GM19467 (cell line): ENCODE data around the gene TIMM17B.

ENCODE experiments used
- ATAC-seq: cut with Tn5 transposase; IDR thresholded peaks from one replicate; pipeline ENCODE4 v1.9.1; 2021; ENCODE audit warnings: mild to moderate bottlenecking, moderate library complexity; ENCODE audit not compliant: unreplicated experiment

TIMM17B gene

DNA sequence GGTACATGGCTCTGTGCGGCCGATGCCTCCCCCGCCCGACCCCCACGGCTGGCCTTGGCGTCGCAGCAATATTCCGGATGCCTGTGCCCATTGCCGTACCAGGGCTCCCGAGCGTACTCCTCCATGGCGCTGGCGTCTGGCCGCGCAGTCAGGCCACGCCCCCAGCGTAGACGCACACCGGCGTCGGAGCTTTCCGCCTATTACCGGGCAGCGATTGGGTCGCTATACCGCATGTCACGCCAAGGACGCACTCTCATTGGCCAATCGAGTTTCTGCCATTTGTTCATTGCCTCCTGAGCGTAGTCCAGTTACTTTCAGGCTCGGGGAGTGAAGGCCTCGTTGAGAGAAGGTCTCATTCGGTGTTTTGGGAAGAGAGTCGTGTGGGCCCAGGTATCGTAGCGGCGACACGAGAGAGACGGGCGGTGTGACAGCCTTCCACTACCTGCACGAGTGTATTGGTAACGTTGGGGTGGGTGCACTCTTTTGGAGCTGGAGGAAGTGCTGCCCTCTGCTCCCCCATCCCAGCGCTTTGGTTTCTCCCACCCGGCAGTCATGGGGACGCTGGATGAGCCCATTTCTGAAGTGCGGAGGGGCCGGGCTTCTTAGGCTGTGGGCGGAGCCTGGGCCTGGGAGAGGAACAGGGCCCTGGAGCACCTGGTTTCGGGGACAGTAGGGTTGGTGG is at the start of gene TIMM17B, which contains the start of gene PQBP1:
TIMM17B (minus strand) TSS at position 144 of the 682 bp plus-strand sequence; CDS start at position 125, 19 bp downstream.
PQBP1 (plus strand) TSS at position 306 of the 682 bp plus-strand sequence. CDS start 580 bp downstream, outside the sequence.
- peak; percentile 83 for ATAC-seq

DNA sequence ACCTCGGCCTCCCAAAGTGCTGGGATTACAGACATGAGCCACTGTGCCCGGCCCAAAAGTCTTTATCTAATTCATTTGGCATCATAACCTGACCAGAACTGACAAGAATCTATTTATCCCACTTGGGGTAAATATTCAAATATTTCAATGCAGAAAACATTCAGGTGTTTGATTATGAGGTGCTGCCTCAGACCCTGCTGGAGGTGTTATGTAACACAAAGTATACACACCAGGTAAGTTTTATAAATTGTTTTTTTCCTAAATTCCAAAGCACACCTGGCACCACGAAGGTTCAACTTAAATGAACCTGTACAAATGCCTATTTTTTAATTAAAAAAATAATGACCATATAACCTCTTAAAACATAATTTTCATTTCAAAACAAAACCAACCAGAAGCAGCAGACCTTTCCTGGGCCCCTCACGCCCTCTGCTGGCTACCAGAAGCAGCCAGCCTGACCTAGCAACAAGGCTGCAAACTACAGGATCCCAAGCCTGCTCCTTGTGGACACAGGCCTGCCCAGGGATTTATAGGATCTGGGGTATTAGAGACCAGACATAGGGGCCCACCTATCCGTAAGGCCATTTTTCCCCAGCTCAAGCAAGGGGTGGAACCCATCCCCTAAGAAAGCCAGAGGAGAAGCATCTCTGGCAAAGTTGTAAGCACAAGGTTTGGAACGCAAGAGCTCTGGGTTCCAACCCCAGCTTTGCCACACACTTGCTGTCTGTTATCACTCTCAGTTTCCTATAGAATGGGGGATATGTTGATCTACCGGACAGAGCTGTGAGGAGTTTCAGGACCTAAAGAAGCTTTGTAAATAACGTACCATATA is 48.2 kb upstream of the TIMM17B start:
- ATAC-seq, result no peak

DNA sequence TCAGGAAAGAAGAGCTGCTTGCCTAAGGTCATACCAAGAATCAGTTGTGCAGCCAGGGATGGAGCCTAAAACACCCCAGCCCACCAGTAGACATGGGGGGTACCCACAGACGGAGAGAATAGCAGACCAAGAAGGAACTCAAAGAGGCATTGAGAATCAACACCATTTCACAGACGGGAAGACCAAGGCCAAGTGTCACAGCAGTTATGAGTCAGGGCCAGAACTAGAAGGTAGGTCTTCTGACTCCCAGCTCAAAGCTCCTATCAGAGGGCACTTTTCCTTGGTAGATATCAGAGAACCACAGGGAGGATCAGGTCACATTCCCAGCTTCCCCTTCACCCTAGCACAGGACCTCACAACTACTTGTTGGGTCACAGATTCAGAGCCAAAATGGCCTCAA is 45.3 kb upstream of the TIMM17B start:
- no peak for ATAC-seq

DNA sequence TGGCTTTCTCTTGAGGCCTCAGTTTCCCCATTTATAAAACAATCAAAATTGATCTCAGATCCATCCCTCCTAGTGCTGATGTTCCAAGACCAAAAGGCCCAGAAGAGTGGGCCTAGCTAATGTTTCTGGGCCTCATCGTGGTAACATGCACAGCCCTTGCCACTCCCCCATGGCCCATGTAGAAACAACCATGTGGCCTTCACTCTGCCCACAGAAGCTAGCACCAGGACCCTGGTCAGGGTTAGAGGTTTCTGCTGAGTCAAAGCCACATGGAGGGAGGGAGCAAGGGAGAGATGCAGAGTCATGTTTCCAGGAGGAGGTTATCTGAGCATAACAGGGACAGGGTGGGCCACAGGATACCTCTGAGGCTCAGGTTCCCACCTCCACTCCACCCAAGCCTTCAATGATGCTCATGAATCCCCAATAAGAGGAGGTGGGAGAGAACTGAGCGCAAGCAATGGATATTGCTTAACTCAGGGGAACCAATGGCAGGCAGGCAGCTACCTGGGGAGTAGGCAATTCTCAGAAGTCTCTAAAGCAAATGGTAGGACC is 42.9 kb upstream of the TIMM17B start:
- no peak for ATAC-seq

DNA sequence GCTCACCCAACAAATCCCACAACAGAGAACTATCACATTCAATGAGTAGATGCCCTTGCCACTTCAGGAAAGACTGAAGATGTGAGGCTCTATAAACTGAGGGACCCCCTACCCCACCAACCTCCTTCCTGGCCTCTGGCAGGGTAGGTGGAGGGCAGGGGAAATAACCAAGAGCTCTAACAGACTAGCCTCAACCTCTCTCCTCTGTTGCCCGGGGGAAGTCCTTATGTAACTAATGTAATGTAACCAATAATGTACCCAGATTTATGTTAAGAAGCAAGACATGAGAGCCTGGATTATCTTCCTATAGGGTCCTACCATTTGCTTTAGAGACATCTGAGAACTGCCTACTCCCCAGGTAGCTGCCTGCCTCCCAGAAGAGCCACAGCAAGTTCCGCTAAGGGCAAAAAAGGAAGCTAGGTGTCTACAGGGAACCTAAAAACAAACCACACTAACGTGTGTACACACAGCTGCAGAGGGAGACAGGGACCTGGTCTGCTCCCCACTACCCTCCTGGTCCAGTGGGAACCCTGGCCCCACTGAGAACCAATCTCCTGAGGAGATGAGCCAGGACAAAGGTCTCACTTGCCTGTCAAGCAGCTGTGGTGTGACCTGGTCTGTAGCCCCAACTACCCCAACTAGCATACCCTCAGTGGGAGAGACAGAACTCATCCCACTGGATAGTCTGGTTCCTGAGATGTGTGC is 42.1 kb upstream of the TIMM17B start:
- no peak for ATAC-seq

DNA sequence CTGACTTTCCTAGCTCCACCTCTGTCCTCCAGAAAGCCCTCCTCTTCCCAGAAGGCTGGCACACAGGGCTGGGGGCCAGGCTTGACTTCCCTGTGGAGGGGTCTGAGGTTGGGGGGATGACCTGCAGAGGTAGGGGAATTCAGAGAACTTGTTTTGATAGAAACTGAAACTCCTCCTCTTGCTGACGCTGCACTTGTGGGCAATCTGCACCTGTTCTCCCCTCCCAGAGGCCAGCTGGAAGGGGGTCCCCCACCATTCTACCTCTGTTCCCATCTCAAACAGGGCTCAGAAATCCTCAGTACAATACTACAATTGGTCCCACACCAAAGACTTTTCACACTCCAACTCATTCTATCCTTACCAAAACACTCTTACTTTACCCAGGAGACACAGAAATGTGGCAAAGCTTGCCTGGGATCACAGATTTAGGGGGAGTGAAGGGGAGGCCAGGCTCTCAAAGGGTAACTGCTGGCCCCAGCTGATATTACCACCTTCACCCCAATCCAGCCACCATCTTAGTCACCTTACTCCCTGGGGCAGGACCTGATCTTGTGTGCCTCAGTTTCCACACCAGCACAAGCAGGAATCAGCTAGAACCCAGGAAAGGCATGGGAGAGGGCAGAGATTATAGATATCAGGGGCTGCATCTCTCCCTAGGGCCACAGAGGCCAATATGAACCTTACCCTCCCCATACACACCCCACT is 41.3 kb upstream of the TIMM17B start:
- peak; percentile 56 for ATAC-seq

DNA sequence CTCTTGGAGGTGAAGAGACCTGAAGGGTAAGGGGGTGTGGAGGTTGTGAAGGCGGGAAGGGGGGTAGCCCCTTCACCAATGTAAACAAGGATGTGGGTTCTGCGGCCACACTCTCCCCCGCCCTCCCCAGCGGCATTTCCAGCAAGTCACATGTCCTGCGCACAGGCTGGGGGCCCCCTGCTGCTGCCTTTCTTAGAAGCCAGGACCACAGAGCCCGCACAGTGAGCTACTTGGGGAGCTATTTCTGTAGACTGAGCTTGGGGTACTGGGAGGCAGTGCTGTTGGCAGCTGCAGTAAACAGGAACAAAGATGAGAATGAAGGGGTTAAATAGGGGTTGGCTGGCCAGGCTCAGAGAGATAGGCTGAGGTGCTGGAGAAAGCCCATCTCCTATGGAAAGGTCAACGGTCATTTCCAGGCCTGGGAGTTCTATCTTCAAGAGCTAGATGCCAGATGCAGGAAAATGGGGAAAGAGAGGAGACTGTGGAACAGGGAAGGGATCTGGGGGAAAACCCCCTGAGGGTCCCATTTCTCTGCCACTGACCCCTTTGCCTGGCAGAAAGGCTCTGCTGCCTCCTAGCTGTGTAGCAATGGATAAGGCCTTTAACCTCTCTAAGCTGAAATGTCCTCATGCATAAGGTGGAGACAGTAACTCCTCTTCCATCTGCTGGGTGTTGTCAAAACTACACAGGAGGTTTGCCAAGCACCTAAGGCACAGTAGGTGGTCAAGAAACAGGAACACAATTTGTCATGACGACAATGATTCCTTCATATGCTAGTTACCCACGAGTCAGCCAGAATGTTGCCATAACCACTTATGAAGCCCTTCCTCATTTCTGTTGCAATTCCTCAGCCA is 39.7 kb upstream of the TIMM17B start:
- ATAC-seq, result peak; percentile 39

DNA sequence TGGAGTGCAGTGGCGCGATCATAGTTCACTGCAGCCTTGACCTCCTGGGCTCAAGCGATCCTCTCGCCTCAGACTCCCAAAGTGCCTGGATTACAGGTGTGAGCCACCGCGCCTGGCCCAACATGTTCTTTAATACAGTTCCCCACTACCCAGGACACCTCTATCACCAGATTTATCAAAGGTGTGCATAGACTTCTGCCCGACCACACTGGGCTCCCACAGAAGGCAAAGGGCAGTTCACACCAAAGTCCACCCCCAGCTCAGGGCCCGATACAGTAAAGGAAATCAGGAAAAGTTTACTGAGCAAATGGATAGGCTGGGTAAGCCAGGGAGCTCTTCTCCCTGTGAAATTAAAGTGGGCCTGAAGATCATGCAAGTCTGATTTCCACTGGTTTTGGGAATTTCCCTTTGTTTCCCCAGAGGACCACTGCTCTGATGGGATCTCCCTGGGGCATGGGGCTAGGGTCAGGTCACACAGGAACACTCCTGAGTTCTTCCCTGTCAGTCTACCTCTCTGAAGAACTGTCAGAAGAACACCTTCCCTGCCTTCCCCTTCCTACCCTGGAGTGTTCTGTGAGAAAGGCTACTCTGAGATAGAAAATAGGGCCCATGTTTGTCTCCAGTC is 39.0 kb upstream of the TIMM17B start:
- no peak for ATAC-seq

DNA sequence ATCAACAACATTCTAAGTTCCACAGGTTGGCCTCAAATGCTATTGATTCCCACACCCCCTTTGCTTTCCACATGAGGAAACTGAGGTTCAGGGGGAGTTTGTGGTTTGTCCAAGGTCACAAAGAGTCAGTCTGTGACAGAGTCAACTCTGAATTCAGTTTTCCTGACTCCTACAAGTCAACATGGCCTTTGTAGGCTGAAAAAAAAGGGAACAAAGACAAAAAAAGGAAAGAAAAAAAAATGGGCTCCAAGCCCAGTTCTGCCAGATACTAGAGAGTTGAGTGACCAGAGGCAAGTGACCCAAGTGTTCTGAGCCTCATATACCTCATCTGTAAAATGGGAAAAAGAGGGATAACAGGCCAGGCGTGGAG is 37.7 kb upstream of the TIMM17B start:
- no peak for ATAC-seq

DNA sequence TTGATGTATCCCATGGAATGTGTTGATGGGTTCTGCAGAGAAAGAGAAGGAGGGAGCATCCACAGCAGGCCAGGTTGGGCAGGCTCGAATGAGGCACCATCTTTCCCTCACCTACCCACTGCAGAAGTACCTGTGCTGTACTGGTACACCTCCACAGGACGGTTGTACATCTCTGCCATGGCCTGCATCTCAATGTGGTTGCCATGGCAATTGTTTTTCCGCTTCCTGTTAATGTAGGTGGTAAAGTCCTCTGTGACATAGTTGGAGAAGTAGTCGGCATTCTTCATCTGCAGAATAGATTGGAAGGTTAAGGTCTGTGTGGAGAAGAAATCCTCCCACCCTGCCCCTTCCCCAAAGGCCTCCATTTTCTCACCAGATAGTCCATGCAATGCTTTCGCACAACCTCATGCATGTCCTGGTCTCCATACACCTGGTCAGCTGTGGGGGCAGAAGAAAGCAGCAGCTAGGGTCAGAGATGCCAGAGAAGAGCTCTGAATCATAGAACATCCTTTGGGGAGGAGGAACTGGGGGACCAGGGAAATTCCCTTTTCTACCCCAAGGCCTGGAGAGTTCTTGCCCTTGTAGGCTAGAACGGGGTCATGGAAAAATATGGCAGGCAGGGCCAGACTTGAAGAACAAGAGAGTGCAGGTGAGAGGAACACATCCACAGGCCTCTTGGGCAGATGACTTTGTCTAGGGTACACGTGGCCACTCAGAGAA is 37.2 kb upstream of the TIMM17B start:
- no peak for ATAC-seq

DNA sequence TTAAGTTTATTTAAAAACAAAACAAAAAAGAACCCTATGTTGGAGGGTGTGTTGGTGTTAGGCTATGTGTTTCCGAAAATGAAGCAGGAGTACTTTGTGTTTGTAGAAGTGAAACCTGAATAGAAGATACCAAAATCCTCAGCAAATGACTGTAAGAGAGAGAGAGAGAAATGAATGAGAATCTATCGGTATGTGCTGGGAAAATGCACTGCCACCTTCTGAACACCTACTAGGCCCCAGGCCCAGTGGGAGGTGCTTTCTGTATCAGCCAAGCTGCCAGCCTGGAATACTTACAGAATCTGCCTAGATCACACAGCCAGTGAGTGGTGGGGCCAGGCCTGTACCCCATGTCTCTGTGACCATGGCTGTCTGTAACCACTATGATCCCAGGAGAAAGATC is 36.2 kb upstream of the TIMM17B start:
- ATAC-seq, result no peak

DNA sequence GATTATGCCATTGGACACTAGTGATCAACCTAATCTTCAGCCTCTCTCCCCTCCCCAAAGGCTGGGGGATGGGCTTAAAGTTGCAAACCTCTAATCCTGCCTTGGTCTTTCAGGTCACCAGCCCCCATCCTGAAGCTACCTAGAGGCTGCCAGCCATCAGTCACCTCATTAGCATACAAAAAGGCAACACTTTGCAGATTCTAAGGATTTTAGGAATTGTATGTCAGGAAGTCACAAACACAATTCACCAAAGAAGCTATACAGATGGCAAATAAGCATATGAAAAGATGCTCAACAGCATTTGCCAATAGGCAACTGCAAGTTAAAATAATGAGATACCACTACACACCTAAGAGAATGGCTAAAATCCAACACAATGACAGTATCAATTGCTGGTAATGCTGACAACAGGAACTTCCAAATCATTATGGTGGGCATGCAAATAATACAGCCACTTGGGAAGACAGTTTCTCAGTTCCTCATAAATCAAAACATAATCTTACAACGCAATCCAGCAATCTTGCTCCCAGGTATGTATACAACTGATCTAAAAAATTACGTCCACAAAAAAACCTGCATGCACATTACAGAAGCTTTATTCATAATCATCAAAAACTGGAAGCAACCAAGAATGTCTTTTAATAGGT is 30.3 kb upstream of the TIMM17B start:
- no peak for ATAC-seq

DNA sequence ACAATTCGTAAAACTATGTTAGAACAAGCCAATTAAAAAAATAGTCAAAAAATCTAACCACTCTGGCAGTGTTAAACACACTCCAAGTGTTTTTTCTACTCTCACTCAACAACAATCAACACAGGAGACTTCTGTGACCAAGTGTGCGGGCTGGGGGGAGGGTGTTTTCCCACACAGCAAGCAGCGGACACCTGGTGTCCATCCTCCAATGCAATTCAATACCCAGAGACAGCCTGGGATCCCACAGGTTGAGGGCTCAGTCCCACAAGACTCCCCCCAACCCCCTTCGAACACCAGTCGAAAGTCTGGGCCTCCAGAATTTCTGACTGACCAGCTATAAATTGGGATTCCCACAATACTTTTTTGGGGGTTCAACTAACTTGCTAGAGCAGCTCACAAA is 29.6 kb upstream of the TIMM17B start:
- ATAC-seq, result no peak

DNA sequence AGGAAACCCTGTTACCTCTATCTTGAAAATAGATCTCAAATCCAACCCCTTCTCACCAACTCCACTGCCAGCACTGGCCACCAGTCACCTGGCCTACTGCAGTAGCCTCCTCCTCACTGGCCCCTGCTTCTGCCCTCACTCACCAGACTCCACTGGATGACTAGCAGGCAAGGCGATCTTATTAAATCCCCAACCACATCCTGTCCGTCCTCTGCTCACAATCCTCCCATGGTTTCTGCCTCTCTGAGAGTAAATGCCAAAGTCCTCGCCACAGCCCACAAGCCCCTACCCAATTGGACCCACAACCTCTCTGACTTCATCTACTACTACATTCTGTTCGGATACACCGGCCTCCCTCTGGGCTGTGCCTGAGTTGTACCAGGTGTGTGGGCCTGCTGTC is 26.7 kb upstream of the TIMM17B start:
- ATAC-seq, result no peak

DNA sequence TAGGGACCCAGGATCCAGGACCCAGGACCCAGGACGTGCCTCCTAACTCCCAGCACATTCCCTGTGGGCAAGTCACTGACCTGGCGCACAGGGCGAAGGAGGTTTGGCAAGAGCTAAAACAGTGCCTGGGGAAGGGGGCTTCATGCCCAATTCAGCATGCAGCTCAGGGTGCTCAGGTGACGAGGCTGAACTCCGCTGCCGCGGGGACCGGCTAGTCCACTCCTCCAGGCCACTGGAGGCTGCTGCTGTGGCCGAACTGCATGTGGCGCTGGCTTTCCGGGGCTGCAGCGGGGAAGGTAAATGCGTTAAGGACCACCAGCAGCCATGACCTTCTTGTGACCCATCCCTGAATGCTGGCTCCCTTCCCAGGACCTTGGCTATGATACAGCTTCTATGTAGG is 26.2 kb upstream of the TIMM17B start:
- ATAC-seq, result no peak

DNA sequence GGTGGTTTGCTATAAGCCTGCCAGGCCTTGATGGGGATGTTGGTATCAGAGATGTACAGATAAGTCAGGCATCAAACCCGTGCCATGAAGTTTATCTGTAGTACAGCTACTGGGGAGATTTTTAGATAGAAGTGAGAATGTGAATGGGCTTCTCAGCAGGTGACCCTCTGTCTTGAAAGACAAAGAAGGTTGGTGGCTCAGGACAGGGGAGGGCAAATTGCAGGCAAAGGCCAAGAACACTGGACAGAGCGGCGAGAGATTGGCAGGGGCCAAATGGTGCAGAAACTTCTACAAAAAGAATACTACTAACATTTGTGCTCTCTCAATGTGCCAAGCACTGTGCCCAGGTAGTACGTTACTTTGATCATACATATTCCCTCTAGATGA is 23.1 kb upstream of the TIMM17B start:
- ATAC-seq, result no peak

DNA sequence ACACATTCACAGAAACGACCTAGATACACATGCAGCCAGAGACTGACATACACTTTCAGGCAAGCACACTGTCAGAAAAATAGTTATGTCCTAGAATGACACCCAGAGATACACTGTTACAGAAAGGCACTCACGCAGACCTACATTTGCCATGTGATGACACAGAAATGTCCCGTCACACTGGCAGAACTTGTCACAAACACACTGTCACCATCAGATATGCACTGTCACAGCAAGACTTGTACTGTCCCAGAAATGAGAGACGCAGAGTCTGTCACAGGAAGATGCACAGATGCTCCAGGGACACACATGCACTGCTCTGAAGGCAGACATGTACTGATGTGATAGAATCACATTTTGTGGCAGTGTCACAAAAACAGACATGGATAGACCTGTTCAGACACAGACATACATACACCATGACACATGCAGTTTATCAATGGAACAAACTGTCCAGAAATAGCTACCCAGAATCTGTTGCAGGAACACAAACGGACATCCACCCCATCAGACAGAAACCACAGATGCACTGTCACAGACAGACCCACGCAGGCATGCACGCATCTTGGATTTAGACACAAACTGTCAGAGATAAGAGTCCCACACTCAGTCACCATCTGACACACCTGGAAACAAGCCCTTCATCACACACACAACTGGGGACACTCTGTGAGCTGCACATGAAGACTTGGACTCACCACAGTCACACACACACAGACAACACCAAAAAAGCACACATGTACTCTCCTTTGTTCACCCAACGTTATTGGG is 22.6 kb upstream of the TIMM17B start:
- no peak for ATAC-seq
